GM12878 (cell line): ENCODE measurements around the gene GADL1. TPM values are rescaled to one million over a fixed set of nuclear protein-coding genes. Genes with fewer than 3 reads are reported as not detected.

Source experiments
- ATAC-seq: fragments of 200-7000 bp; cut with Tn5 transposase; 3 replicates; pipeline ENCODE4 v1.9.1; 2020; ENCODE audit warnings: mild to moderate bottlenecking, moderate library complexity
- BruUV-seq: library from RNA; stranded (reverse); fragments of 400-500 nt; replicated peaks from 2 replicates; lab custom pipeline; 2021; lab: Mats Ljungman, UMichigan
- CTCF ChIA-PET: fragments of 300-600 bp; sonication (Branson Sonifier 250); formaldehyde crosslinking; extraction: SDS; loops from one replicate; lab custom pipeline; 2021; ENCODE audit warnings: inconsistent platforms; lab: Yijun Ruan, JAX
- POLR2A ChIA-PET: fragments of 350-600 bp; formaldehyde crosslinking; extraction: SDS; loops from one replicate; lab custom pipeline; 2021; ENCODE audit warnings: inconsistent platforms; lab: Charles Lee
- RAD21 ChIA-PET: fragments of 300-600 bp; sonication (Branson Sonifier 250); formaldehyde crosslinking; loops from one replicate; lab custom pipeline; 2023; ENCODE audit warnings: antibody characterized with exemption; ENCODE audit not compliant: unreplicated experiment; lab: Charles Lee
- SMC1A ChIA-PET: fragments of 300-600 bp; sonication (Branson Sonifier 250); formaldehyde crosslinking; loops from one replicate; lab custom pipeline; 2023; ENCODE audit not compliant: unreplicated experiment, uncharacterized antibody; lab: Charles Lee
- DNase-seq: peaks from one replicate; pipeline ENCODE4 v3.0.0-alpha.2; 2011; ENCODE audit warnings: low read depth, low spot score
- FAIRE-seq: peaks from 3 replicates; lab custom pipeline; 2011; peaks lifted over from hg19 to GRCh38; lab: Jason Lieb, UNC
- H2AFZ ChIP-seq: 2 replicates; pipeline ENCODE4 v1.6.0; 2011; ENCODE audit warnings: low read depth, low read length, control low read depth; ENCODE audit not compliant: control insufficient read depth
- H3K27ac ChIP-seq: 2 replicates; pipeline ENCODE4 v1.5.1; 2011; ENCODE audit warnings: control low read depth; ENCODE audit not compliant: control insufficient read depth, insufficient read depth
- H3K27me3 ChIP-seq, 2 experiments: replicated peaks in 1 of 2; 2 replicates each; pipeline versions ENCODE4 v1.6.0 to v1.6.1; 2011; ENCODE audit warnings: low read length in 1 of 2; ENCODE audit not compliant: control insufficient read depth in 2 of 2, insufficient read depth in 2 of 2
- H3K36me3 ChIP-seq, 2 experiments: 2 replicates each; pipeline ENCODE4 v1.5.1; 2011; ENCODE audit warnings: low read length in 1 of 2; ENCODE audit not compliant: control insufficient read depth in 2 of 2, insufficient read depth in 2 of 2
- H3K4me1 ChIP-seq: 2 replicates; pipeline ENCODE4 v1.6.1; 2011; ENCODE audit warnings: mild to moderate bottlenecking, low read length, moderate library complexity, mixed read lengths; ENCODE audit not compliant: control insufficient read depth, insufficient read depth
- H3K4me2 ChIP-seq: 2 replicates; pipeline ENCODE4 v1.6.0; 2011; ENCODE audit warnings: control low read depth; ENCODE audit not compliant: control insufficient read depth, insufficient read depth
- H3K4me3 ChIP-seq: fragments of 200-600 bp; sonication (generic); 2 replicates; pipeline ENCODE4 v1.5.1; 2016
- H3K79me2 ChIP-seq: 2 replicates; pipeline ENCODE4 v1.6.0; 2011; ENCODE audit warnings: low read length; ENCODE audit not compliant: control insufficient read depth, insufficient read depth
- H3K9ac ChIP-seq: 2 replicates; pipeline ENCODE4 v1.8.0; 2011; ENCODE audit warnings: low read length, control low read depth, mixed read lengths; ENCODE audit not compliant: control insufficient read depth, insufficient read depth
- H3K9me3 ChIP-seq: replicated peaks from 3 replicates; pipeline ENCODE4 v1.5.1; 2011; ENCODE audit warnings: mild to moderate bottlenecking, low read length; ENCODE audit not compliant: control insufficient read depth, insufficient read depth
- H4K20me1 ChIP-seq: 2 replicates; pipeline ENCODE4 v1.6.0; 2011; ENCODE audit not compliant: control insufficient read depth, insufficient read depth
- ATF3 ChIP-seq: IDR thresholded peaks from 2 replicates; pipeline ENCODE4 v1.6.1; 2011; ENCODE audit warnings: low read depth, mild to moderate bottlenecking, low read length, moderate library complexity, borderline replicate concordance; ENCODE audit errors: extremely low read depth
- CBX5 ChIP-seq: sonication (generic); IDR thresholded peaks from 2 replicates; pipeline ENCODE4 v1.6.1; 2016; ENCODE audit warnings: low read depth, moderate library complexity, mild to moderate bottlenecking, inconsistent platforms
- CUX1 ChIP-seq: IDR thresholded peaks from 2 replicates; pipeline ENCODE4 v1.6.1; 2012; ENCODE audit warnings: improper control_type of control experiment, low read depth, low read length; ENCODE audit not compliant: insufficient replicate concordance
- RELA ChIP-seq: fragments of 450-650 bp; IDR thresholded peaks from 2 replicates; pipeline ENCODE4 v1.8.0; 2014; ENCODE audit warnings: borderline replicate concordance; ENCODE audit not compliant: partially characterized antibody
- SMAD5 ChIP-seq: IDR thresholded peaks from 2 replicates; pipeline ENCODE4 v1.6.1; 2016; ENCODE audit warnings: antibody characterized with exemption, low read depth
- SMC3 ChIP-seq: IDR thresholded peaks from 2 replicates; pipeline ENCODE4 v1.6.1; 2011; ENCODE audit warnings: low read length, improper control_type of control experiment, borderline replicate concordance
- TCF12 ChIP-seq: IDR thresholded peaks from 2 replicates; pipeline ENCODE4 v1.6.1; 2011; ENCODE audit warnings: low read depth, mild to moderate bottlenecking, low read length
- USF1 ChIP-seq: IDR thresholded peaks from 2 replicates; pipeline ENCODE4 v1.6.1; 2011; ENCODE audit warnings: borderline replicate concordance, low read depth, mild to moderate bottlenecking, moderate library complexity, mixed read lengths, low read length; ENCODE audit not compliant: insufficient read depth; ENCODE audit errors: extremely low read length
- USF2 ChIP-seq: IDR thresholded peaks from 2 replicates; pipeline ENCODE4 v1.6.1; 2011; ENCODE audit warnings: low read depth, low read length, improper control_type of control experiment, borderline replicate concordance
- ZBED1 ChIP-seq: IDR thresholded peaks from 2 replicates; pipeline ENCODE4 v1.6.1; 2016; ENCODE audit warnings: borderline replicate concordance
- WGBS: methylation state at CpG from one replicate; pipeline ENCODE4 v1.1.6; 2016; ENCODE audit warnings: low lambda C conversion rate; ENCODE audit not compliant: insufficient replicate concordance, insufficient coverage; ENCODE audit errors: missing lambda C conversion rate; 5-methylcytosine and 5-hydroxymethylcytosine counted together
- in situ Hi-C: fragments of 300-500 bp; cut with MboI; formaldehyde crosslinking; loops from 9 replicates; pipeline ENCODE4 v1.14.3; 2018; ENCODE audit warnings: mixed read lengths
- intact Hi-C: fragments of 100-400 bp; cut with micrococcal nuclease; formaldehyde crosslinking; loops from one replicate; pipeline ENCODE4 v1.14.2; 2022; ENCODE audit not compliant: unreplicated experiment
- polyA plus RNA-seq, 11 experiments: library from polyadenylated mRNA; depleted of rRNA in 4 of 11; unstranded in 6 of 11; stranded (reverse) in 5 of 11; fragments of >200 nt; fragmentation: Nextera tagmentation in 4 of 11; fragmentation: Illumina TruSeq in 1 of 11; extraction: Ambion mirVana in 4 of 11; extraction: Trizol in 1 of 11; gene quantifications; 1 replicate in 1 of 11; 2 replicates in 10 of 11; pipeline versions ENCODE4 v1.2.1 to v1.2.3, GENCODE V29; 2011 to 2016; ENCODE audit warnings: inconsistent platforms in 2 of 11, missing spikeins in 2 of 11, low read depth in 1 of 11
- total RNA-seq, 4 experiments: library from RNA; depleted of rRNA in 3 of 4; stranded (reverse); fragments of >200 nt in 3 of 4; fragmentation: Illumina TruSeq in 1 of 4; extraction: Trizol in 1 of 4; gene quantifications; 2 replicates each; pipeline versions ENCODE4 v1.2.1 to v1.2.3, GENCODE V29; 2013 to 2021

The GADL1 gene
- total and polyA plus RNA-seq, 10 of the 15 experiments (the other 5 are each of a cell fraction or from before 2014, with no cell fraction given) = 0.04 TPM; not detected in 9

- in situ Hi-C loops = no loop called here
- no peaks in the 10 kb centered on the region for H3K27me3 ChIP-seq
- DNase-seq (no peak), ATAC-seq (no peak), FAIRE-seq (no peak)
- ChIA-PET CTCF (no interaction called here), POLR2A (no interaction called here), SMC1A (no interaction called here), RAD21 (no interaction called here)
- no peaks in the 10 kb centered on the region for H4K20me1 ChIP-seq
- TF ChIP-seq TCF12 (no peak), ZBED1 (no peak), CBX5 (no peak)
- H3K4me1 ChIP-seq = no peaks in the 10 kb centered on the region
- no peaks in the 10 kb centered on the region for H3K9me3 ChIP-seq
- no peaks in the 10 kb centered on the region for H3K36me3 ChIP-seq
- no peak overlapping the region for H3K4me3 ChIP-seq
- intact Hi-C loops = no loop called here
- H3K79me2 ChIP-seq = no peaks in the 10 kb centered on the region
- no peak overlapping the region for H2AFZ ChIP-seq
- no peak overlapping the region for H3K27ac ChIP-seq
- BruUV-seq = no TSS peak
- no peak overlapping the region for H3K4me2 ChIP-seq
- H3K9ac ChIP-seq = no peak overlapping the region
Measured at GRCh38 chr3:30711151-30711550, 183.3 kb downstream of the GADL1 start.

- POLR2A ChIA-PET = no interaction called here
- Histone ChIP-seq H3K36me3 (no peaks in the 10 kb centered on the region), H3K27ac (no peak overlapping the region), H3K9ac (no peak overlapping the region), H3K79me2 (no peaks in the 10 kb centered on the region), H2AFZ (no peak overlapping the region), H3K4me2 (no peak overlapping the region), H4K20me1 (no peaks in the 10 kb centered on the region), H3K4me1 (no peaks in the 10 kb centered on the region), H3K9me3 (no peaks in the 10 kb centered on the region), H3K27me3 (no peaks in the 10 kb centered on the region), H3K4me3 (no peak overlapping the region)
- FAIRE-seq (no peak), ATAC-seq (no peak), DNase-seq (no peak)
- BruUV-seq = no TSS peak
- in situ Hi-C loops = no loop called here
- SMC1A ChIA-PET = no interaction called here
- intact Hi-C loops = no loop called here
- RAD21 ChIA-PET = no interaction called here
- CTCF ChIA-PET = interaction anchor here (0.5 kb wide), 1 partner anchor 128 kb away, joined by 3 read pairs; no protein-coding TSS in a partner anchor
- WGBS = 34% methylated on average over 7 of the region's 7 CpGs
- TF ChIP-seq USF1 (no peak), CUX1 (no peak), RELA (no peak), SMC3 (no peak), SMAD5 (no peak), USF2 (no peak), ATF3 (no peak)
Measured at GRCh38 chr3:30710017-30710416, 184.4 kb downstream of the GADL1 start.
